Activated T-helper 17 cell treated with anti-CD3 and anti-CD28 coated beads, Interleukin-2, amount 50 U/mL, for 72 hours (primary cell): Measurements from ENCODE around the gene CLEC16A. TPM values are rescaled to one million over a fixed set of nuclear protein-coding genes. Genes with fewer than 3 reads are reported as not detected.

Source experiments
- ATAC-seq: fragments of 150-1000 bp; cut with Tn5 transposase; replicated peaks from 2 replicates; pipeline ENCODE4 v1.10.0; 2021; ENCODE audit warnings: mild to moderate bottlenecking, moderate library complexity
- H3K27ac Mint-ChIP-seq: one replicate; pipeline ENCODE4 v1.8.0; 2022; ENCODE audit warnings: mixed read lengths
- H3K27me3 Mint-ChIP-seq: one replicate; pipeline ENCODE4 v1.8.0; 2022; ENCODE audit warnings: mixed read lengths
- H3K36me3 Mint-ChIP-seq: one replicate; pipeline ENCODE4 v1.8.0; 2022; ENCODE audit warnings: low read depth, mild to moderate bottlenecking, mixed read lengths
- H3K4me1 Mint-ChIP-seq: one replicate; pipeline ENCODE4 v1.8.0; 2022; ENCODE audit warnings: mixed read lengths
- H3K4me3 Mint-ChIP-seq: one replicate; pipeline ENCODE4 v1.8.0; 2022; ENCODE audit warnings: mild to moderate bottlenecking, mixed read lengths
- H3K9me3 Mint-ChIP-seq: one replicate; pipeline ENCODE4 v1.8.0; 2022; ENCODE audit warnings: mixed read lengths
- total RNA-seq, 2 donors: library from RNA; stranded (reverse); gene quantifications; one replicate each; pipeline ENCODE4 v1.2.3, GENCODE V29; 2022

CLEC16A gene
- total RNA-seq, 2 donors from 2014 or later: 24.3 to 24.8 TPM

DNA sequence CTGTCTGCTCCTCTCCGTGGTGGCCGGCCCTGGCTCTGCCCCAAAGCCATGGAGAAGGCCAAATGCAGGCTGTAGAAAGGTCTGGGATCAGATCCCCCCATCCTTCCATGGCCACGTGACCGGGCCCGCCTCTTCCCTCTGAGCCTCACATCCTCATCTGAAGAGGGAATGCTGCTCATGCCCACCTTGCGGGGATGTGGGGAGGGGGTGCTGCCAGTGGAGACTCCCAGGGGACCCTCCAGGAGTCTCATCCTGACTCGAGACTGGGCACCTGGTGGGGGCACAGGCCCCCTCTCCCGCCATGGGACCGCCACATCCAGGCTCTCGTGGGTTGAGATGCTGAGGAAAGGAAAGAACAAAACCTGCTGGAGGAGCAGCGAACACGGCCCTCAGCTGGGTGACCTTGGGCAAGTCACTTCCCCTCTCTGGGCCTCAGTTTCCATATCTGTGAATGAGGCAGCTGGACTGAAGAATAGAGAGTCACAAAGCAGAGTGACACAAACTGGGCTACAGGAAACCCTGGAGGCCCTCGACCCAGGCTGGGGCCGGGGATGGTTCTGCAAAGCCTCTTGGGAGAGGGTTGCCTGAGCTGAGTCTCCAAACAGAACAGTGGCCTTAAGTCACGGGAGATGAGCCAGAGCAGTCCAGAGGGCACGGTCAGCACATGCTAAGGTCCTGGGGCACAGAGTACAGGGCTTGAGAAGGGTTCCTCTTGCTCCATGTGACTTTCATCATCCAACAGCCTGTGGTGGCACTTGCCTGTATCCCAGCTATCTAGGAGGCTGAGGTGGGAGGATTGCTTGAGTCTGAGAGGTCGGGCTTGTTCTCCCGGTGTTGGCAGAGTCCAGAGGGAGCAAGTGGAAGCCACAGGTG, 281.5 kb downstream of the CLEC16A start:
- Mint-ChIP-seq H3K27me3 (no peaks in the 10 kb centered on the region), H3K9me3 (no peaks in the 10 kb centered on the region), H3K4me1 (peaks cover 24% of the 10 kb centered on the region), H3K36me3 (no peaks in the 10 kb centered on the region), H3K4me3 (peak overlapping the region; percentile 63), H3K27ac (peak overlapping the region; percentile 82)
- no peak for ATAC-seq

DNA sequence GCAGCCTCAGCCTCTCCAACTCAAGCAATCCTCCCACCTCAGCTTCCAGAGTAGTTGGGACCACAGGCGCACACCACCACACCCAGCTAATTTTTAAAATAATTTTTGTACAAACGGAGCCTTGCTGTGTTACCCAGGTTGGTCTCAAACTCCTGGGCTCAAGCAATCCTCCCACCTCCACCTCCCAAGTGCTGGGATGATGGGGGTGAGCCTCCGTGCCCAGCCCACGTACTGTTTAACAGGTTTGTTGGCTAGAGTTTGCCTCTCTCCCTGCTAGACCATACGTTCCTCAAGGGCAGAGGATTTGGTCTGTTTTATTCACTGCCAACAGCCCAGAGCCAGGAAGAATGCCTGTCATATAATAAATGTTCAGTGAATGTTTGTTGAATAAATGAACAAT, 285.1 kb downstream of the CLEC16A start:
- Mint-ChIP-seq H3K27me3 (no peaks in the 10 kb centered on the region), H3K4me1 (peaks cover 19% of the 10 kb centered on the region), H3K36me3 (no peaks in the 10 kb centered on the region), H3K9me3 (no peaks in the 10 kb centered on the region), H3K4me3 (no peak overlapping the region), H3K27ac (peak overlapping the region; percentile 10)
- ATAC-seq: no peak

DNA sequence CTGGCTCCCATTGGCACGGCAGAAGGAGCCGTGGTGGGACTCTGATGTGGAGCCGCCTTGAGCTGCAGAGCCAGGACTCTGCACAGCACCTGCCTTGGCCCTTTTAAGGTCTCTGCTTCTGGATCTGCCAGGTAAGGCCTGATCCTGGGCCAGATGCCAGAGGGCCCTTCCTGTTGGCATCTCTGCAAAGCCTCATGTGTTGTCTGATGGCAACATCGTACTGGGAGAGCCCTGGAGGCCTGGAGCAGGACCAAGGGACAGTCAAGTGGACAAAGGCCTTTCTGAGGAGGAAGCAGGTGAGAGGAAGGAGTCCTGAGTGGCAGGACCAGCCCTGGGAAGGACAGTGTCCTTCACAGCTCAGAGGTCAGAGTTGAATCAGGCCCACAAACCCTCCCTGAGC, 285.5 kb downstream of the CLEC16A start:
- Mint-ChIP-seq H3K9me3 (no peaks in the 10 kb centered on the region), H3K4me1 (peaks cover 23% of the 10 kb centered on the region), H3K36me3 (no peaks in the 10 kb centered on the region), H3K27ac (peak overlapping the region; percentile 10), H3K27me3 (no peaks in the 10 kb centered on the region), H3K4me3 (no peak overlapping the region)
- no peak for ATAC-seq

DNA sequence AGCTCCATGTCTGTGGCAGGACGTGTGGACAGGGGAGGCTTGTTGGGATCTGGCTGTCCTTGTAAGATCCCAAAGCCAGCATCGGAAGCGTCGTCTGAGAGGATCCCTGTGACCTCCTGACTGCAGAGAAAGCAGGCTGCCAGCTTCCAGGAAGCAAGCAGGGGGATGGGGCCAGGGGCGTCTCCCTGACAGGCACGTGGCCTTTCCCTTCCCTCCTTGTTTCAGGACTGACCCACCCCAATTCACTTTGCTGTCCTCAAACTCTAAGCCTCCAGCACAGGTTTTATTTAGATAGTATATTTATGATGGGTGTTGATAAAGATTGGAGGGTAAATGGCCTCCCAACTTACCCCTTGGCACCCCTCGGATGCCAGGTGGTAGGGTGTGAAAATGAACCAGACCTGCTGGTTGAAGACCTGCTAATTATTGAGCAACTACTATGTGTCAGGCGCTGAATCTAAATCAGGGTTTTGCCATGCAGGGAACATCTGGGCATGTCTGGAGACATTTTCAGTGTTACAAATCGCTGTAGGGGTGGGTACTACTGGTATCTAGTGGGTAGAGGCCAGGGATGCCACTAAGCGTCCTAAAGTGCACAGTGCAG, 287.1 kb downstream of the CLEC16A start:
- Mint-ChIP-seq H3K4me1 (peaks cover 24% of the 10 kb centered on the region), H3K9me3 (no peaks in the 10 kb centered on the region), H3K36me3 (no peaks in the 10 kb centered on the region), H3K4me3 (peak overlapping the region; percentile 77), H3K27me3 (no peaks in the 10 kb centered on the region), H3K27ac (peak overlapping the region; percentile 97)
- ATAC-seq: no peak

Other genes starting within 250 kb of the CLEC16A start
- gene TEKT5, start 249.6 kb upstream of the CLEC16A start, total RNA-seq: 1 to 10 TPM in 1 of 2 donors, under 1 TPM in 1; 0.19 to 2.4 TPM
- gene NUBP1, start 200.7 kb upstream of the CLEC16A start, total RNA-seq: 10 to 100 TPM; 32.9 to 46.6 TPM
- gene TVP23A, start 125.8 kb upstream of the CLEC16A start, total RNA-seq: under 1 TPM; 0.22 to 0.69 TPM
- gene CIITA, start 67.4 kb upstream of the CLEC16A start, total RNA-seq: 10 to 100 TPM in 1 of 2 donors, 1 to 10 TPM in 1; 8.6 to 64.2 TPM
- gene DEXI, start 2.1 kb upstream of the CLEC16A start, total RNA-seq: 10 to 100 TPM; 22.6 to 24.6 TPM